Liver (tissue), 9 donors: ENCODE results near the gene INSYN1. TPM values are rescaled to one million over a fixed set of nuclear protein-coding genes. Genes with fewer than 3 reads are reported as not detected.

ENCODE experiments used
- DNase-seq: peaks from one replicate; pipeline ENCODE4 v3.0.0-alpha.2; 2017; ENCODE audit warnings: low spot score
- H3K27ac ChIP-seq, 2 donors: one replicate each; pipeline ENCODE4 v1.7.0; 2013; ENCODE audit warnings: inconsistent platforms in 2 of 2, low read length in 2 of 2, control low read depth in 1 of 2, low read depth in 1 of 2, mild to moderate bottlenecking in 1 of 2
- H3K27me3 ChIP-seq, 4 donors: one replicate each; pipeline versions ENCODE4 v1.6.1 to v1.7.0; 2013; ENCODE audit warnings: low read length in 3 of 4, inconsistent platforms in 1 of 4, mild to moderate bottlenecking in 1 of 4, moderate library complexity in 1 of 4; ENCODE audit not compliant: control insufficient read depth in 4 of 4, insufficient read depth in 4 of 4
- H3K36me3 ChIP-seq, 4 donors: one replicate each; pipeline versions ENCODE4 v1.6.1 to v1.7.0; 2013; ENCODE audit warnings: low read length in 3 of 4, mild to moderate bottlenecking in 3 of 4, low read depth in 1 of 4, moderate library complexity in 1 of 4; ENCODE audit not compliant: control insufficient read depth in 4 of 4, insufficient read depth in 3 of 4
- H3K4me1 ChIP-seq, 4 donors: one replicate each; pipeline versions ENCODE4 v1.6.1 to v1.7.0; 2013; ENCODE audit warnings: low read length in 3 of 4, mild to moderate bottlenecking in 3 of 4, moderate library complexity in 1 of 4; ENCODE audit not compliant: control insufficient read depth in 4 of 4, insufficient read depth in 4 of 4
- H3K4me3 ChIP-seq, 3 donors: one replicate each; pipeline versions ENCODE4 v1.6.1 to v1.7.0; 2013; ENCODE audit warnings: low read length in 3 of 3, control low read depth in 1 of 3, low read depth in 1 of 3, mild to moderate bottlenecking in 1 of 3
- H3K9ac ChIP-seq, 2 donors: one replicate each; pipeline ENCODE4 v1.7.0; 2013; ENCODE audit warnings: low read length in 2 of 2, mild to moderate bottlenecking in 2 of 2, moderate library complexity in 2 of 2, control low read depth in 1 of 2, low read depth in 1 of 2
- H3K9me3 ChIP-seq, 4 donors: one replicate each; pipeline versions ENCODE4 v1.6.1 to v1.7.0; 2013; ENCODE audit warnings: low read length in 3 of 4; ENCODE audit not compliant: control insufficient read depth in 4 of 4
- EGR1 ChIP-seq, 2 donors: IDR thresholded peaks; 2 replicates each; pipeline ENCODE4 v1.6.1; 2016 to 2018; ENCODE audit warnings: antibody characterized with exemption in 2 of 2, low read depth in 2 of 2
- FOXA1 ChIP-seq: IDR thresholded peaks from 2 replicates; pipeline ENCODE4 v1.6.1; 2016; ENCODE audit warnings: antibody characterized with exemption
- FOXA2 ChIP-seq: IDR thresholded peaks from 2 replicates; pipeline ENCODE4 v1.6.1; 2016; ENCODE audit warnings: antibody characterized with exemption
- GABPA ChIP-seq, 2 donors: IDR thresholded peaks in 1 of 2; conservative IDR thresholded peaks in 1 of 2; 2 replicates each; pipeline ENCODE4 v1.6.1; 2016; ENCODE audit warnings: antibody characterized with exemption in 2 of 2, mild to moderate bottlenecking in 1 of 2, moderate library complexity in 1 of 2
- HNF4A ChIP-seq, 2 donors: conservative IDR thresholded peaks; 2 replicates each; pipeline ENCODE4 v1.6.1; 2016; ENCODE audit warnings: antibody characterized with exemption in 2 of 2, mild to moderate bottlenecking in 2 of 2
- HNF4G ChIP-seq: IDR thresholded peaks from 2 replicates; pipeline ENCODE4 v1.6.1; 2016; ENCODE audit warnings: antibody characterized with exemption
- JUND ChIP-seq, 2 donors: IDR thresholded peaks; 2 replicates each; pipeline ENCODE4 v1.6.1; 2016; ENCODE audit warnings: antibody characterized with exemption in 2 of 2
- MAX ChIP-seq: IDR thresholded peaks from 2 replicates; pipeline ENCODE4 v1.6.1; 2016; ENCODE audit warnings: antibody characterized with exemption
- NR2F2 ChIP-seq: IDR thresholded peaks from 2 replicates; pipeline ENCODE4 v1.6.1; 2016; ENCODE audit warnings: antibody characterized with exemption
- RAD21 ChIP-seq, 2 donors: IDR thresholded peaks; 2 replicates each; pipeline ENCODE4 v1.6.1; 2016; ENCODE audit warnings: antibody characterized with exemption in 2 of 2, mild to moderate bottlenecking in 2 of 2
- RXRA ChIP-seq, 2 donors: IDR thresholded peaks; 2 replicates each; pipeline ENCODE4 v1.6.1; 2017 to 2018; ENCODE audit warnings: antibody characterized with exemption in 2 of 2, mild to moderate bottlenecking in 1 of 2
- SP1 ChIP-seq: IDR thresholded peaks from 2 replicates; pipeline ENCODE4 v1.6.1; 2018; ENCODE audit warnings: antibody characterized with exemption, mild to moderate bottlenecking
- TAF1 ChIP-seq: conservative IDR thresholded peaks from 2 replicates; pipeline ENCODE4 v1.6.1; 2016; ENCODE audit warnings: antibody characterized with exemption, mild to moderate bottlenecking
- YY1 ChIP-seq: IDR thresholded peaks from 2 replicates; pipeline ENCODE4 v1.6.1; 2016; ENCODE audit warnings: antibody characterized with exemption, mild to moderate bottlenecking
- WGBS: extraction: QIAGEN DNeasy Blood & Tissue Kit; methylation state at CpG from one replicate; pipeline ENCODE4 v1.1.7; 2013; 5-methylcytosine and 5-hydroxymethylcytosine counted together
- polyA plus RNA-seq, 2 donors: library from polyadenylated mRNA; stranded (reverse) in 1 of 2; unstranded in 1 of 2; fragments of 200-250 nt in 1 of 2; fragments of >200 nt in 1 of 2; fragmentation: Nextera tagmentation in 1 of 2; extraction: Ambion mirVana in 1 of 2; gene quantifications; one replicate each; pipeline versions ENCODE4 v1.2.1 to v1.2.3, GENCODE V29; 2013 to 2015
- total RNA-seq, 2 donors: library from RNA; depleted of rRNA; stranded (reverse); fragments of >200 nt; gene quantifications; one replicate each; pipeline ENCODE4 v1.2.3, GENCODE V29; 2014
- TF ChIP-seq, protein P1 (sequence below): IDR thresholded peaks from 2 replicates; pipeline ENCODE4 v1.6.1; 2016; ENCODE audit warnings: antibody characterized with exemption
- TF ChIP-seq, protein P2 (sequence below): fragments of 150-350 bp; IDR thresholded peaks from 2 replicates; pipeline ENCODE4 v1.5.1; 2017; ENCODE audit warnings: improper control_type of control experiment, low read depth, low read length; ENCODE audit not compliant: missing input control
- TF ChIP-seq, protein P3 (sequence below): IDR thresholded peaks from 2 replicates; pipeline ENCODE4 v1.6.1; 2016; ENCODE audit warnings: antibody characterized with exemption, mild to moderate bottlenecking
- TF ChIP-seq, protein P4 (sequence below): IDR thresholded peaks from 2 replicates; pipeline ENCODE4 v1.6.1; 2016; ENCODE audit warnings: antibody characterized with exemption
- donor health status: healthy.
- donor health status: healthy.
- donor health status: healthy.
- donor health status: healthy.
- donor health status: healthy.

INSYN1 gene
- total and polyA plus RNA-seq, 4 donors, result 0.16 to 0.37 (median 0.25) TPM; not detected in 1

DNA sequence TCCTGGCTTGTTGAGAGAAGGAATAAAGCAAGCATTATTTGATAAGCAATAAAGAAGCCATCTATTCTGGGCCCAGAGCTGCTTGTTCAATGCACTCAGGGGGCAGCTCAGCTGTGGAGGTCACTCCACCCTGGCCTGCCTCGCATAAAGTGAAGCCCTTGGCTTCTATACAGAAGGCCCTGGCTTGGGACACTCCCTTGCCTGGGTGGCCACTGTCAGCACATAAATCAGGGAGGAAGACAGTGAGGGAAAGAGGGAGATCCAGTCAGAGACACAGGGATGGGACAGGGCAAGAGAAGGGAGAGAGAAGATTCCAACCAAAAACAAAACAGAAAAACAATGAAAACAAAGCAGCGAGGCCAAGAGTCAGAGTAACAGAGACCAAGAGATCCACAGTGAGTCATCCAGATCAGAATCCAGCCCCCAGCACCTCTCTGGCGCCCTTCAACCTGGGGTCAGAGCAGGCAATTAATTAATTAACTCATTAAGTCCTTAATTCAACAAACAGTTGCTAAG lies 11.8 kb downstream of the INSYN1 start:
- H3K9me3 ChIP-seq, result no peaks in the 10 kb centered on the region
- H3K36me3 ChIP-seq, result no peaks in the 10 kb centered on the region
- TF ChIP-seq RXRA (IDR thresholded peaks at IDR 0.05) (no peak), FOXA2 (no peak), JUND (IDR thresholded peaks at IDR 0.05) (no peak), FOXA1 (no peak), NR2F2 (no peak), HNF4G (no peak), MAX (no peak), RAD21 (IDR thresholded peaks at IDR 0.05) (no peak), SP1 (no peak), EGR1 (IDR thresholded peaks at IDR 0.05; ENCODE audit: low read depth in 2 of 2) (no peak), YY1 (no peak), HNF4A (conservative IDR thresholded peaks at IDR 0.05) (no peak), TAF1 (no peak), GABPA (IDR thresholded peaks at IDR 0.05 in 1 of 2, conservative IDR thresholded peaks at IDR 0.05 in 1 of 2) (no peak)
- TF ChIP-seq, protein P1, sequence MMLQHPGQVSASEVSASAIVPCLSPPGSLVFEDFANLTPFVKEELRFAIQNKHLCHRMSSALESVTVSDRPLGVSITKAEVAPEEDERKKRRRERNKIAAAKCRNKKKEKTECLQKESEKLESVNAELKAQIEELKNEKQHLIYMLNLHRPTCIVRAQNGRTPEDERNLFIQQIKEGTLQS, result no peak
- TF ChIP-seq, protein P2, sequence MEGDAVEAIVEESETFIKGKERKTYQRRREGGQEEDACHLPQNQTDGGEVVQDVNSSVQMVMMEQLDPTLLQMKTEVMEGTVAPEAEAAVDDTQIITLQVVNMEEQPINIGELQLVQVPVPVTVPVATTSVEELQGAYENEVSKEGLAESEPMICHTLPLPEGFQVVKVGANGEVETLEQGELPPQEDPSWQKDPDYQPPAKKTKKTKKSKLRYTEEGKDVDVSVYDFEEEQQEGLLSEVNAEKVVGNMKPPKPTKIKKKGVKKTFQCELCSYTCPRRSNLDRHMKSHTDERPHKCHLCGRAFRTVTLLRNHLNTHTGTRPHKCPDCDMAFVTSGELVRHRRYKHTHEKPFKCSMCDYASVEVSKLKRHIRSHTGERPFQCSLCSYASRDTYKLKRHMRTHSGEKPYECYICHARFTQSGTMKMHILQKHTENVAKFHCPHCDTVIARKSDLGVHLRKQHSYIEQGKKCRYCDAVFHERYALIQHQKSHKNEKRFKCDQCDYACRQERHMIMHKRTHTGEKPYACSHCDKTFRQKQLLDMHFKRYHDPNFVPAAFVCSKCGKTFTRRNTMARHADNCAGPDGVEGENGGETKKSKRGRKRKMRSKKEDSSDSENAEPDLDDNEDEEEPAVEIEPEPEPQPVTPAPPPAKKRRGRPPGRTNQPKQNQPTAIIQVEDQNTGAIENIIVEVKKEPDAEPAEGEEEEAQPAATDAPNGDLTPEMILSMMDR, result no peak
- TF ChIP-seq, protein P3, sequence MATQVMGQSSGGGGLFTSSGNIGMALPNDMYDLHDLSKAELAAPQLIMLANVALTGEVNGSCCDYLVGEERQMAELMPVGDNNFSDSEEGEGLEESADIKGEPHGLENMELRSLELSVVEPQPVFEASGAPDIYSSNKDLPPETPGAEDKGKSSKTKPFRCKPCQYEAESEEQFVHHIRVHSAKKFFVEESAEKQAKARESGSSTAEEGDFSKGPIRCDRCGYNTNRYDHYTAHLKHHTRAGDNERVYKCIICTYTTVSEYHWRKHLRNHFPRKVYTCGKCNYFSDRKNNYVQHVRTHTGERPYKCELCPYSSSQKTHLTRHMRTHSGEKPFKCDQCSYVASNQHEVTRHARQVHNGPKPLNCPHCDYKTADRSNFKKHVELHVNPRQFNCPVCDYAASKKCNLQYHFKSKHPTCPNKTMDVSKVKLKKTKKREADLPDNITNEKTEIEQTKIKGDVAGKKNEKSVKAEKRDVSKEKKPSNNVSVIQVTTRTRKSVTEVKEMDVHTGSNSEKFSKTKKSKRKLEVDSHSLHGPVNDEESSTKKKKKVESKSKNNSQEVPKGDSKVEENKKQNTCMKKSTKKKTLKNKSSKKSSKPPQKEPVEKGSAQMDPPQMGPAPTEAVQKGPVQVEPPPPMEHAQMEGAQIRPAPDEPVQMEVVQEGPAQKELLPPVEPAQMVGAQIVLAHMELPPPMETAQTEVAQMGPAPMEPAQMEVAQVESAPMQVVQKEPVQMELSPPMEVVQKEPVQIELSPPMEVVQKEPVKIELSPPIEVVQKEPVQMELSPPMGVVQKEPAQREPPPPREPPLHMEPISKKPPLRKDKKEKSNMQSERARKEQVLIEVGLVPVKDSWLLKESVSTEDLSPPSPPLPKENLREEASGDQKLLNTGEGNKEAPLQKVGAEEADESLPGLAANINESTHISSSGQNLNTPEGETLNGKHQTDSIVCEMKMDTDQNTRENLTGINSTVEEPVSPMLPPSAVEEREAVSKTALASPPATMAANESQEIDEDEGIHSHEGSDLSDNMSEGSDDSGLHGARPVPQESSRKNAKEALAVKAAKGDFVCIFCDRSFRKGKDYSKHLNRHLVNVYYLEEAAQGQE, result no peak
- TF ChIP-seq, protein P4, sequence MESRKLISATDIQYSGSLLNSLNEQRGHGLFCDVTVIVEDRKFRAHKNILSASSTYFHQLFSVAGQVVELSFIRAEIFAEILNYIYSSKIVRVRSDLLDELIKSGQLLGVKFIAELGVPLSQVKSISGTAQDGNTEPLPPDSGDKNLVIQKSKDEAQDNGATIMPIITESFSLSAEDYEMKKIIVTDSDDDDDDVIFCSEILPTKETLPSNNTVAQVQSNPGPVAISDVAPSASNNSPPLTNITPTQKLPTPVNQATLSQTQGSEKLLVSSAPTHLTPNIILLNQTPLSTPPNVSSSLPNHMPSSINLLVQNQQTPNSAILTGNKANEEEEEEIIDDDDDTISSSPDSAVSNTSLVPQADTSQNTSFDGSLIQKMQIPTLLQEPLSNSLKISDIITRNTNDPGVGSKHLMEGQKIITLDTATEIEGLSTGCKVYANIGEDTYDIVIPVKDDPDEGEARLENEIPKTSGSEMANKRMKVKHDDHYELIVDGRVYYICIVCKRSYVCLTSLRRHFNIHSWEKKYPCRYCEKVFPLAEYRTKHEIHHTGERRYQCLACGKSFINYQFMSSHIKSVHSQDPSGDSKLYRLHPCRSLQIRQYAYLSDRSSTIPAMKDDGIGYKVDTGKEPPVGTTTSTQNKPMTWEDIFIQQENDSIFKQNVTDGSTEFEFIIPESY, result no peak
- no peak overlapping the region for H3K27ac ChIP-seq
- no peaks in the 10 kb centered on the region for H3K27me3 ChIP-seq
- DNase-seq, result no peak
- H3K9ac ChIP-seq, result no peak overlapping the region
- H3K4me3 ChIP-seq, result no peak overlapping the region
- peaks cover 0 to 9% (median 7%) of the 10 kb centered on the region in 4 donors for H3K4me1 ChIP-seq
- WGBS, result 84% methylated on average over 3 of the region's 3 CpGs
